HUDEP-2 (cell line): ENCODE measurements around the gene FAHD1.
"Not testable (repeated sequence)": the region's sequence is repeated elsewhere in the genome, so short reads cannot be mapped to it uniquely, and the experiment has no call there.

ENCODE experiments used
- DNase-seq, 76 experiments: peaks; one replicate each; lab custom pipeline; 2025; ENCODE audit not compliant: unreplicated experiment in 76 of 76; lab: John Stamatoyannopoulos, UW

FAHD1 gene

GRCh38 chr16:1788708-1789100 lies 38.3 kb upstream of the FAHD1 start:
- no peak for DNase-seq

DNA sequence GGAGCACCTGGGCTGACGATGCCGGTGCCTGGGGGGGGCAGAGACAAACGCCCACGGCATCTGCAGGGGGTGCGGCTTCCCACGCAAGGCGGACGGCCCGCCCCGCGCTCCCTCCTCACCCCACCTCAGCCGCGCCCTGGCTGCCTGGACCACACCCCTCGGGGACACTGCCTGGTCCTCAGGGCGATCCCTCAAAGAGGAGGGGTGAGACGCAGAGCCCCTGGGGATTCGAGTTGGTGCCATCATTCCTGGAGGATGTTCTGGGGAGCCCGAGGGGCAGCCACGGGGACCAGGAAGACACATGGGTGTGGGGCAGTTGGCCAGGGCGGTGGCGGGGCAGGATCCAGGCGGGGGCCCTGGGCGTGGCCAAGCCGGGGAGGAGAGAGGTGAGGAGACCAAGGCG lies 37.4 kb upstream of the FAHD1 start:
- peak in 2 of 76 experiments; percentile 4 to 9 for DNase-seq

DNA sequence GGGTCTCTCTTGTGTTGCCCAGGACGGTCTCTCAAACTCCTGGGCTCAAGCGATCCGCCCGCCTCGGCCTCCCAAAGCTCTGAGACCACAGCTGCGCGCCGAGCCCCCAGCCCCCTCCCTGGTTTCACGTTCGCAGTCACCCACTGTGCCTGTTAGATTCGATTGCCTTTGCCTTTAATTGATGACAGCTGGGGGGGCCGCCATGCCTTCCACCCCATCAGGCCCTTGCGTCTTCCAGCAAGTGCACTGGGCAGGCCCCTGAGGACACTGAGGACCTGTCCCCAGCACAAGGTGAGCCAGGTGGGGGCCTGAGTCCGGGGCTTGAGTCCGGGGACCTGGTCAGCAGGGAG lies 36.8 kb upstream of the FAHD1 start:
- DNase-seq, result no peak

- DNase-seq, result no peak
Observed at GRCh38 chr16:1790611-1791255, 36.3 kb upstream of the FAHD1 start.

DNA sequence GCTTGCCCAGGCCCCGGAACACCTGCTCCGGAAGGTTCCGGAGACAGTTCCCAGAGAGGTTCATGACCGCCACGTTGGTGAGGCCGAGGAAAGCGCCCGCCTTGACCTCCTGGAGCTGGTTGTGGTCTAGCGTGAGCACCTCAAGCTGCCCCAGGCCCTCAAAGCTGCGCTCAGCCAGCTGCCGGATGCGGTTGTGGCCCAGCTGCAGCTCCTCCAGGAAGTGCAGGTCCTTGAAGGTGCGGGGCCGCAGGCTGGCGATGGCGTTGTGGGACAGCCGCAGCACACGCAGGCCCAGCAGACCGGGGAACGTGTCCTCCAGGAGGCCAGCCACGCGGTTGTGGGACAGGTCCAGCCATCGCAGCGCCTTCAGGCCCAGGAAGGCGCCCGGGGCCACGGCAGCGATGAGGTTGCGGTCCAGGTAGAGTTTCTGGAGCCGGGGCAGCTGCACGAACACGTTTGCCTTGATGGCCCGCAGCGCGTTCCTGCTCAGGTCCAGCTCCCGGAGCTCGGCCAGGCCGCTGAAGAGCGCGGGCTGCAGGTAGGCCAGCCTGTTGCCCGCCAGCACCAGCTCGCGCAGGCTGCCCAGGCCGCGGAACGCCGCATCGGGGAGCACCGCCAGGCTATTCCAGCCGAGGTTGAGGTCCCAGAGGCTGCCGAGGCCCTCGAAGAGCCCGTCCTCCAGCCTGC lies 35.6 kb upstream of the FAHD1 start:
- no peak for DNase-seq

- DNase-seq, result no peak
Observed at GRCh38 chr16:1791943-1792812, 34.8 kb upstream of the FAHD1 start.

GRCh38 chr16:1792836-1793577 lies 34.0 kb upstream of the FAHD1 start:
- DNase-seq, result no peak

DNA sequence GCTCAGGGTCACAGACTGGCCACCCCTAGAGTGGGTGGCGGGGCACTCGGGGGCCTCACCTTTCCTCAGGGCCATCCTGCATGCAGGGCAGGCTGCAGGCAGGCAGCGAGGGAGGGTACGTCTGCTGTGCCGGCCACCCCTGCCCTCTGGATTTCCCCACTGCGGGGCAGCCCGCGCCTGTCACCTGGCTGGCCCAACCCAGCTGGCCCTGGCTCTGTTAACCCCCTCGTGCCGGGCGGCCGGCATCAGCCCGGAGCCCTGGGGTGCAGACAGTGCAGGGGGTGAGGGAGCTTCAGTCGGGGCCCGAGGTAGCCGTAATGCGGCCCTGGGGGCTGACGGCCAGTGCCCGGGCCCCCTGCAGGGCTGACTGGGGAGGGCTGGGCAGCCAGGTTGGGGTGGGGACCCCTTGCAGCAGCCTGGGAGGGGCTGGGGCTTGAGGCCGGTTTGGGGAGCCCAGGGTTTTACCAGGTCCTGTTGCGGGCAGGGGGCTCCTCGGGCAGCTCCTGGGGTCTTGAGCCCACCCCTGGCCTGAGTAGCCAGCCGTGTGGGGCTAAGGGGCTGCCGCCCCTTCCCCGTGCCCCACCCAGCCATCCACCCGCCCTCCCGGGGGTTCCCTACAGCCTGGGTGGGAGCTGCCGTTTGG lies 33.3 kb upstream of the FAHD1 start, which contains the start of gene IGFALS:
TSS of gene IGFALS (minus strand) at position 128 of the 643 bp plus-strand sequence. CDS start at position 75, 53 bp downstream.
- DNase-seq, result no peak

DNA sequence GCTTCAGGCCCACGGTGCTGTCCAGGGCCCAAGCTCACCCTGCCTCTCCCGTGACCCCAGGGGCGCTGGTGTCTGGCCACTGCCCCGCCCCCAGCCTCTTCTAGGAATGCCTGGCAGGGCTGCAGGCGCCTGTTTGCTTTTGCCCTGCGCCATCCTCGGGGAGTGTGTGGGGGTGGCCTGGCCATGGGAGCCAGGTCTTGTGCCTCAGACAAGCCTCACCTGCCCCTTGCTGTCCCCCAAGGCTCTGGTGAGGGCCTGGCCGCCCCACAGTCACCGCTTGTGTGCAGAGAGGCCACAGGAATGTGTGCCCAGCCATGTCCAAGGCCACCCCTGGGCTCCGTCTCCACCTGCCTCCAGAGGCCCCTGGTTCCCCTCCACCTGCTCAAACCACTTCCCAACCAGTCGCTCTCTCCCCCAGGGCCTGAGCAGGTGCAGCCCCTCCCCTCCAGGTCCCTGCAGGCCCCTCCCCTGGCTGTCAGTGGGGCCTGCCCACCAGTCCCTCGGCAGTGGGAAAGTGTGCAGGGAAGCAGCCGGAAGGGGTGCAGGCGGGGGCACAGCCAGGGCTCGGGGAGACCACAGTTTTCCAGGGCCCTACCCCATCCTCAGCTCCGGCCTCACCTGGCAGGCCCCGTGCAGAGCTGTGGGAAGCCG lies 32.7 kb upstream of the FAHD1 start:
- no peak for DNase-seq

DNA sequence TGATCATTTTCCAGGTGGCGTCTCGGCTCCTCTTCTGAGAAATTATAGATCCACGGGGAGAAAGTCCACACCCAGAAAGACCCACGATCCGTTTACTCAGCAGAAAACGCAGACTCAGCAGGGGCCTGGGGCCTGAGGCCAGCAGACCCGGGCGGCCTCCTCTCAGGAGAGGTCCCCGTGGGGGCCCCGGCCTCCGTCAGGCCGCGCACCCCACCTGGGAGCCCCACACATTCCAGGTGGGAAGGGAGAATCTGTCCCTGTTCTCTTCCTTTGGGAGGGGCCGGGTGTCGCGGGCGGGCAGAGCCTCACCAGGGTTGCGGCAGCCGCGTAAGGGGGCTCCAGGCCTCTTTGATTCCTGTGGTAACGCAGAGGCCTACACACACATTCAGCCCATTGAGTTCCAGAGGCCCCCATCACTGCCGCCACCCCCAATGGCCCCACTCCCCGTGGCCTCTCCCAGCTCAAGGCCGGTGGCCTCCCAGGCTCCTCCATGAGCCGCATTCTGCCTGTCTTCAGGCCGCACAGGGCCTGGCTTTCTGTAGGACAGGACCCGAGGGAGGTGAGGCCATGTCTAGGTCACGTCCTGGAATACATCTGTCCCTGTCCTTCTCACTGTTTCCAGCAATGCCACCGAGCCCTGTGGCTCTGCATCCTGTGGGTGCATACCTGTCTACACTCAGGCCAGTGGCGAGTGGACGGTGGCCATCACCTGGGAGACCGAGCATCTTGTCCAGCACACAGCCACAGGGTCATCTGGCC lies 31.9 kb upstream of the FAHD1 start:
- DNase-seq, result no peak

DNA sequence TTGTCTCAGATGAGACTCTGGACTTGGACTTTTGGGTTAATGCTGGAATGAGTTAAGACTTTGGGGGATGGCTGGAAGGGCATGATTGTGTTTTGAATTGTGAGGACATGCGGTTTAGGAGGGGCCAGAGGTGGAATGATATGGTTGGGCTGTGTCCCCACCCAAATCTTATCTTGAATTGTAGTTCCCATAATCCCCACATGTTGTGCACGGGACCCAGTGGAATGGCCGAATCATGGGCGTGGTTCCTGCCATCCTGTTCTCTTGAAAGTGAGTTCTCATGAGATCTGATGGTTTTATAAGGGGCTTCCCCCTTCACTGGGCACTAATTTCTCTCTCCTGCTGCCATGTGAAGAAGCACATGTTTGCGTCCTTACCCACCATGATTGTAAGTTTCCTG lies 27.7 kb upstream of the FAHD1 start:
- not testable (repeated sequence) for DNase-seq

DNA sequence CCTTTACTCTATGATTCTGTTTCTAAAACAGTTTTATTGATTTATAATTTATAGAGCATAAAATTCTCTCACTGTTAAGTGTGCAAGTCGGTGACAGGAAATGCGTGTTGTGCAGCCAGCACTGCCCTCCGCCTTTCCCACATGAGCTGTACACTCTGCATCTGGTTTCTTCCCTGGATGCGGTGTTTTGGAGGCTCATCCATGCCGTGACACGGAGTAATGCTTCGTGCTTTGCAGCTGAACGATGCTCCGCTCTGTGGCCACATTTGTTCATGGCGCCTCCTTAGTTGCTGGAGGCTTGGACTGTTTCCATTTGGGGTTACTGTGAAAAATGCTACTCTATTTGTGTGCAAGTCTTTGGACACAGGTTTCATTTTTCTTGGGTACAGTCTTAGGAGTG lies 26.3 kb upstream of the FAHD1 start:
- no peak for DNase-seq

- DNase-seq, result no peak
Observed at GRCh38 chr16:1807626-1808025, 19.4 kb upstream of the FAHD1 start.

- DNase-seq, result no peak
Observed at GRCh38 chr16:1808691-1809090, 18.3 kb upstream of the FAHD1 start.

- DNase-seq, result no peak
Observed at GRCh38 chr16:1809281-1809801, 17.7 kb upstream of the FAHD1 start.

- no peak for DNase-seq
Observed at GRCh38 chr16:1810106-1810505, 16.9 kb upstream of the FAHD1 start.

- DNase-seq, result no peak
Observed at GRCh38 chr16:1810536-1810935, 16.5 kb upstream of the FAHD1 start.

DNA sequence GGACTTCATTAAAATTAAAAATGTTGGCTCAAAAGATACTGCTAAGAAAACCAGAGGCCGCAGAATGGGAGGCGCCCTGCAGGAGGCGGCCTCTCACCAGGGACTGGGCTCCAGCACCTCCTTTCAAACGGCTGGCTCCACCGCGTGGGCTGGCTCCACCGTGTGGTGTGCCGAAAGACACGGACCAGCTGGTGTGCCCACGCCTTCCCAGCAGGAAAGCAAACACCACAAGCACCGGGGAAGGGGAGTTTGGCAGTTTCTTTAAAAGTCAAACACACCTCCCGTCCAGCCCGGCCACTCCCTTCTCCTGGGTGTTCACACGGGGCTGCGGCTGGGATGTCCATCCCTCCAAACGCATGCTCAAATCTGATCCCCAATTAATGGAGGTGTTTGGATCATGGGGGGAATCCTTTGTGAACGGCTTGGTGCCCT lies 14.3 kb upstream of the FAHD1 start:
- peak in 67 of 76 experiments; percentile 10 to 87 (median 69) for DNase-seq

GRCh38 chr16:1815461-1815860 lies 11.5 kb upstream of the FAHD1 start:
- no peak for DNase-seq
